Hypothalamus (tissue), 51 donors: ENCODE results near the gene OR2AE1.
"Not testable (repeated sequence)": the region's sequence is repeated elsewhere in the genome, so short reads cannot be mapped to it uniquely, and the experiment has no call there.

Experiments used
- DNase-seq, 51 donors: peaks; one replicate each; lab custom pipeline; 2025; lab: John Stamatoyannopoulos, UW

OR2AE1 gene, protein sequence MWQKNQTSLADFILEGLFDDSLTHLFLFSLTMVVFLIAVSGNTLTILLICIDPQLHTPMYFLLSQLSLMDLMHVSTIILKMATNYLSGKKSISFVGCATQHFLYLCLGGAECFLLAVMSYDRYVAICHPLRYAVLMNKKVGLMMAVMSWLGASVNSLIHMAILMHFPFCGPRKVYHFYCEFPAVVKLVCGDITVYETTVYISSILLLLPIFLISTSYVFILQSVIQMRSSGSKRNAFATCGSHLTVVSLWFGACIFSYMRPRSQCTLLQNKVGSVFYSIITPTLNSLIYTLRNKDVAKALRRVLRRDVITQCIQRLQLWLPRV

DNA sequence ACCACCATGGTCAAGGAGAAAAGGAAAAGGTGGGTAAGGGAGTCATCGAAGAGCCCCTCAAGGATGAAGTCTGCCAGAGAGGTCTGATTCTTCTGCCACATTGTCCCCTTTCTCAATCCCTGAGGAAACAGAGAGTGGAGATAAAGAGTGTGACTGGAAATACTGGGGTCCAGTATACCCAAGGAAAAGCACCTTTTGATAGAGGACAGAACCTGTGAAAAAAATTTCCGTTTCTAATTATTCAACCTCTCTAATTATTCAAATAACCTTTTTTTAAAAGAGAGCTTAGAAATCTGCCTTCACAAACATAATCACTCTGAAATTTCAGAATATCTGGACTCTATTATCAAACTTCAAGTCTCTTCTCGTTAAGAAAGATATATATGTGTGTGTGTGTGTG, at the start of gene OR2AE1:
Gene OR2AE1 (minus strand): TSS at position 101 of the 400 bp plus-strand sequence. CDS start 0 bp downstream, at position 101.
- no peak for DNase-seq

DNA sequence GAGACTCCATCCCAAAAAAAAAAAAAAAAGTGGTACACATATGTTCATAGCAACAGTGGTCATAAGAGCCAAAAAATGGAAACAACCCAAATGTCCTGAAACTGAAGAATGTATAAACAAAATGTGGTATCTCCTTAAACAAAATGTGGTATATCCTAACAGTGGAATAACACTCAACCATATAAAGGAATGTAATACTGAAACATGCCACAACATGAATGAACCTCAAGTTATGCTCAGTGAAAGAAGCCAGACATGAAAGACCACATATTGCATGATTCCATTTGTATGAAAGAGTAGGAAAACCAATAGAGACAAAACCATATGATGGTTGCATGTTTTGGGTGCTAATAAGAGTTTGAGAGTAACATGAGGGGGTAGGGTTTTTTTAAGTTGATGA, 49.5 kb upstream of the OR2AE1 start:
- no peak for DNase-seq

GRCh38 chr7:99923200-99923599, 46.4 kb upstream of the OR2AE1 start:
- no peak for DNase-seq

DNA sequence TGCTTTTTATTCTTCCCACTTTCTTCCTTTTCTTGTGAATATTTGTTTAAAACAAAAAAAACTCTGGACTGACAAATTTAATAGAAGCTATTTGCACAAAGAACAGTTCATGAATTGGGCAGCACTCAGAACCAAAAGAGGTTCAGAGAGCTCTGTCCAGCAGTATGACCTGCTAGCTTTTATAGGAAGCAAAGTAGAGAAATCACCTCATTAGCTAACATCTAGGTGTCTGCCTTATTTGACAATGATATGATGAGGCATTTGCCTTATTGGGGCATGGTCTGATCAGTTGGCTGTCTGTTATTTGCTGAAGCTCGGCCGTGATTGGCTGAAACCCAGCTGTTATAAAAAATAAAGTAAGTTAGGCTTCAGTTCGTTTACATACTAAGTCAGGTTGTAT, 43.3 kb upstream of the OR2AE1 start:
- no peak for DNase-seq

DNA sequence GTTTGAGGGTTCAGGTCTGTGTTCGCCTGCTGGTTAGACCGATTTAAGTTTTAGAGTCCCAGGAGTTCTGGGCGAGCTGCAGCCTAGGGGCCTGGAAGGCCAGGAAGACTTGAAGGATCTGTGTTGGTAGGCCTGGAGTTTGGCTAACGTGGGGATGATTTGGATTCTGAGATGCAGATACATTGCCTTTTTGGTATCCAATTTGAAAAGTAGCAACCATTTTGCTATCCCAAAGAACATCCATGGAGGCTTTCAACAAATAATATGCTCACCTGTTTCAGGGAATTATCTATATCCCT, 42.9 kb upstream of the OR2AE1 start:
- DNase-seq = no peak

GRCh38 chr7:99918959-99919813, 42.4 kb upstream of the OR2AE1 start, which contains the start of gene TRIM4:
Gene TRIM4 (minus strand): TSS chr7:99919530. CDS start chr7:99919401, 129 bp downstream.
- peak; percentile 34 to 95 (median 87) for DNase-seq

GRCh38 chr7:99910976-99911375, 34.1 kb upstream of the OR2AE1 start:
- no peak for DNase-seq

DNA sequence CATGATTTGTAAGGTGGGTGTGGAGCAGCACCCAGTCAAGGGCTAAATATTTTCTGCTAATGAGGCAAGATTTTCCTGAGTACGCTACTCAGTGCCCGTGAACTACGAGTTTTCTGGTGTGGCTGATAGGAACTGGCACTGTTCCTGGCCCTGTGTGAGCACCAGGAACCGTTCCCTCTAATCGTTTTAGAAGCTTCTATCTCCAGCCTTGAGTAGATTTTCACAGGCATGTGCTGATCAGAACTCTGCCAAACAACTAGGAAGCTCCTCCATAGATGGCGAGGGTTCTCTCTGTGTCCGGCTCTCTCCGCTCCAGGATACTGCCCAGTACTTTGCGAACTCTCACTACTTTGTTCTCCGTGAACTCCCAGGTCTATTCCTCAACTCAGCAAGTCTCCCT, 24.7 kb upstream of the OR2AE1 start:
- DNase-seq = no peak

GRCh38 chr7:99899830-99900519, 23.1 kb upstream of the OR2AE1 start:
- no peak for DNase-seq

DNA sequence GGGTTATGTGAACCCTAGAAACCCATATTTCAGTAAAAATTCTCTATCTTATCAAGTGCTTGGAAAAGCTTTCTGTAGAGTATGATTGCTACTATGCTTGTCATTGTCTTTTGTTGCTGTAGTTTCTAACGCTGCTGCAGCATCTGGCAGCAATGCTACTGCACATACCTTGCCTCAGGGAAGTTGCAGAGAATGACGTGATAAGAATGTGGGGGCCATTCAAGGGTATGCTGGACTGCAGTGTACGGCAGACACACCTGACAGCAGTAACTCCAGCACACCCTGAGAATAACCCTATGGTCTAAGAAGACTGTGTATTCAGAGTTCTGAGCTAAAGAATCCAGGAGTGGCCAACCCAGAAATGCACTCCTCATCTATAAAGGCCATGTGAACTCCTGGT, 22.0 kb upstream of the OR2AE1 start:
- no peak for DNase-seq

DNA sequence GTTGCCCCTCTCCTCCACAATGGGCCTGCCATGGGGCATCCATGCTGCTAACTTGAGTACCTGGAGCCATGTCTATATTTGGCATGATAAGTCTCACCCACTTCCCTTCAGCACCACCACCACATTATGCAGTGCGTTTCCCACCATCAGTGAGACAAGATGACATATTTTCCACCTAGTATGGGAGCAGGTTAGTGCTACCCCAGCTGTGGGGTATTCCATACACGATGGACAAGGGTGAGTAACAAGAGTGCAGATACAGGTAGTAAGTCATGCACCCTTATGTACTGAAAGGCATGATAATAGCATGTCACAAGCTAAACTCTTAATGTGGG, 21.2 kb upstream of the OR2AE1 start:
- no peak for DNase-seq

- no peak for DNase-seq
These were observed 20.6 kb upstream of the OR2AE1 start for GRCh38 chr7:99897322-99898022.

DNA sequence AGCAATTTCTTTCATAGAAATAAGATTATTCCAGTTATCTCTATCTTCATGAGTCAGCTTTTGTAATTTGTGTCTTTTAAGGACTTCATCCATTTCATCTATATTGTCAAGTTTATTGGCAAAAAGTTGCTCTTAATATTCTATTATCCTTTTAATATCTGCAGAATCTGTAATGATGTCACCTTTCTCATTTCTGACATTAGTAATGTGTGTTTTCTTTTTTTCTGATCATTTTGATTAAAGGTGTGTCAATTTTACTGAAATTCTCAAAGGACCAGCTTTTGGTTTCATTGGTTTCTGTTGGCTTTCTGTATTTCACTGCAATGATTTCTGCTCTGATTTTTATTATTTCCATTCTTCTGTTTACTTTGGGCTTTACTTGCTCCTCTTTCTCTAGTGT, 17.9 kb upstream of the OR2AE1 start:
- DNase-seq = no peak

- DNase-seq = no peak
These were observed 16.4 kb upstream of the OR2AE1 start for GRCh38 chr7:99893280-99893679.

GRCh38 chr7:99890348-99890747, 13.5 kb upstream of the OR2AE1 start:
- DNase-seq = not testable (repeated sequence)

GRCh38 chr7:99888366-99888765, 11.5 kb upstream of the OR2AE1 start:
- DNase-seq = not testable (repeated sequence)

DNA sequence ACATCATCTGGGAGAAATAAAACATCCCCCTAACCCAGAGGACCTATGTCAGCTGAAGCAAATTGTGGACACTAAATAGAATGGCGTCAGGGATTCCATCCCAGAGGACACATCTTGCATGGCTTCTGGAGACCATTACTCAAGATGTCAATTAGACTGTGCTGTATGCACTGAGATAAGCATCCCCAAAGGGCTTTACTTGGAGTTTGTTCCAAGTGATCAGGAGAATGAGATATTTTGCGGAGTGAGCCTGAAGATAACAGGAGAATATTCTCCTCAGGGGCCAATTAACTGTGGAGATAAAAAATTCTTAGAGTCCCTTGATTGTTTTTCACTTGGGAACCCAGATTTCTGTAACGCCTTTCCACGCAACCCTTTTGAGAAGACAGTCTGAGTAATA, 4.5 kb upstream of the OR2AE1 start:
- no peak for DNase-seq

DNA sequence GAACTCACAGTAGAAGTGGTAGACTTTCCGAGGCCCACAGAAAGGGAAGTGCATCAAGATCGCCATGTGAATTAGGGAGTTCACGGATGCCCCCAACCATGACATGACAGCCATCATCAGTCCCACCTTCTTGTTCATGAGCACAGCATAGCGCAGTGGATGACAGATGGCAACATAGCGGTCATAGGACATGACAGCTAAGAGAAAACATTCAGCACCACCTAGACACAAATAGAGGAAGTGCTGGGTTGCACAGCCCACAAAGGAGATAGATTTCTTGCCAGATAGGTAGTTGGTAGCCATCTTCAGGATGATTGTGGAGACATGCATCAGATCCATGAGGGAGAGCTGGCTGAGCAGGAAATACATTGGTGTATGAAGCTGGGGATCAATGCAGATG, 342 bp downstream of the OR2AE1 start:
- DNase-seq = no peak

DNA sequence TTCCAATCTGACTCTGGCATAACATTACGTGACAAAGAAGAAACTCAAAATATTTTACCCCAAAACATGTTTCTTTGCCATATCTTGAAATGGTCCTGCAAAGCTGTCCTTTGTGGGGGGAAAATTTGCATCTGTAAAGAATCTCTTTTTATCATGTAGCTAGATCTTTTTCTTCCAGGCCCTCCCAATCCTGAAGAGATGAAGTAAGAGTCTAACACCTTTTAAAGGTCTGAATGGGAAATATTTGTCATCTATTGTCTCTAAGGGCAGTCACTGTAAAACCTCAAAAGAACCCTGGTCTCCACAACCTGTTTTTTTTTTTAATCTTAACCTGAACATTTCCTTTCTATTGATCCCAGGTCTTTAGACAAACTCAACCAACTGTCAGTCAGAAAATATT, 8.6 kb downstream of the OR2AE1 start:
- no peak for DNase-seq

DNA sequence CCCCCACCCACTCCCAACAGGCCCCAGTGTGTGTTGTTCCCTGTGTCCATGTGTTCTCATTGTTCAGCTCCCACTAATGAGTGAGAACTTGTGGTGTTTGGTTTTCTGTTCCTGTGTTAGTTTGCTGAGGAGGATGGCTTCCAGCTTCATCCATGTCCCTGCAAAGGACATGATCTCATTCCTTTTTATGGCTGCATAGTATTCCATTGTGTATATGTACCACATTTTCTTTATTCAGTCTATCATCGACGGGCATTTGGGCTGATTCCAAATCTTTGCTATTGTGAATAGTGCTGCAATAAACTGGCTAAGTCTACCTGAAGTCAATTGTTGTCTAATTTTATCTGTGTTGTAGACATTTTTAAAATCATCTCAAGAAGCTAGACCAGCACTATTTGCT, 9.4 kb downstream of the OR2AE1 start:
- not testable (repeated sequence) for DNase-seq

GRCh38 chr7:99863847-99864440, 12.9 kb downstream of the OR2AE1 start:
- DNase-seq = no peak
